K562 (cell line): ENCODE results near the gene LMLN. TPM values are rescaled to one million over a fixed set of nuclear protein-coding genes. Genes with fewer than 3 reads are reported as not detected.

Experiments used
- ATAC-seq: fragments of 200-7000 bp; cut with Tn5 transposase; 3 replicates; pipeline ENCODE4 v1.9.1; 2020; ENCODE audit warnings: moderate library complexity
- BruUV-seq: library from RNA; stranded (reverse); fragments of 400-500 nt; replicated peaks from 2 replicates; lab custom pipeline; 2021; lab: Mats Ljungman, UMichigan
- CTCF ChIA-PET: fragments of 300-600 bp; formaldehyde crosslinking; extraction: SDS; loops from one replicate; lab custom pipeline; 2021; ENCODE audit warnings: low intra/inter-chr PET ratio; lab: Yijun Ruan, JAX
- POLR2A ChIA-PET: fragments of 300-600, 350-650 bp; sonication (Branson Sonifier 250); formaldehyde crosslinking; extraction: SDS; loops from one replicate; lab custom pipeline; 2021; ENCODE audit warnings: antibody characterized with exemption, inconsistent platforms; lab: Yijun Ruan, JAX
- DNase-seq, 4 experiments: peaks; one replicate each; pipeline versions ENCODE4 v3.0.0 to v3.0.0-alpha.2; 2011 to 2018; ENCODE audit warnings: low spot score in 3 of 4, mixed read lengths in 3 of 4; ENCODE audit errors: extremely low read depth in 1 of 4
- FAIRE-seq: peaks from 2 replicates; lab custom pipeline; 2011; peaks lifted over from hg19 to GRCh38; lab: Jason Lieb, UNC
- H2AFZ ChIP-seq: 2 replicates; pipeline ENCODE4 v1.6.0; 2011; ENCODE audit warnings: low read depth, low read length, control low read depth, inconsistent platforms
- H3K27ac ChIP-seq: fragments of 200-600 bp; 3 replicates; pipeline ENCODE4 v1.8.0; 2011; ENCODE audit warnings: low read depth, mild to moderate bottlenecking, control low read depth, inconsistent platforms, low read length, moderate library complexity, mixed read lengths; ENCODE audit errors: extremely low read depth
- H3K27me3 ChIP-seq, 2 experiments: fragments of 300-600 bp in 1 of 2; 2 replicates in 1 of 2; 3 replicates in 1 of 2; pipeline versions ENCODE4 v1.6.0 to v1.8.0; 2011; ENCODE audit warnings: inconsistent platforms in 2 of 2, low read length in 2 of 2, mild to moderate bottlenecking in 1 of 2, mixed read lengths in 1 of 2, moderate library complexity in 1 of 2; ENCODE audit not compliant: control insufficient read depth in 2 of 2, insufficient read depth in 2 of 2
- H3K36me3 ChIP-seq: fragments of 300-600 bp; 3 replicates; pipeline ENCODE4 v1.8.0; 2011; ENCODE audit warnings: mild to moderate bottlenecking, low read length, inconsistent platforms; ENCODE audit not compliant: control insufficient read depth, insufficient read depth
- H3K4me1 ChIP-seq, 2 experiments: fragments of 200-600 bp in 1 of 2; replicated peaks in 1 of 2; 2 replicates in 1 of 2; 3 replicates in 1 of 2; pipeline versions ENCODE4 v1.5.1 to v1.8.0; 2011; ENCODE audit warnings: inconsistent platforms in 2 of 2, low read length in 2 of 2, mild to moderate bottlenecking in 1 of 2, mixed read lengths in 1 of 2, moderate library complexity in 1 of 2; ENCODE audit not compliant: control insufficient read depth in 2 of 2, insufficient read depth in 2 of 2
- H3K4me2 ChIP-seq: 2 replicates; pipeline ENCODE4 v1.6.1; 2011; ENCODE audit warnings: low read length, control low read depth, inconsistent platforms, mixed read lengths; ENCODE audit not compliant: insufficient read depth
- H3K4me3 ChIP-seq: fragments of 200-600 bp; sonication (generic), shearing (Covaris generic); 2 replicates; pipeline ENCODE4 v1.5.1; 2016; ENCODE audit warnings: control low read depth, inconsistent platforms
- H3K79me2 ChIP-seq: fragments of 200-600 bp; 3 replicates; pipeline ENCODE4 v1.8.0; 2011; ENCODE audit warnings: low read length, inconsistent platforms; ENCODE audit not compliant: control insufficient read depth, insufficient read depth
- H3K9ac ChIP-seq, 2 experiments: 2 replicates each; pipeline versions ENCODE4 v1.6.0 to v1.6.1; 2011; ENCODE audit warnings: low read depth in 2 of 2, low read length in 2 of 2, control low read depth in 1 of 2, inconsistent platforms in 1 of 2, mild to moderate bottlenecking in 1 of 2, mixed read lengths in 1 of 2; ENCODE audit not compliant: insufficient read depth in 1 of 2
- H3K9me1 ChIP-seq: one replicate; pipeline ENCODE4 v1.6.0; 2011; ENCODE audit warnings: inconsistent platforms, mild to moderate bottlenecking, low read length, moderate library complexity; ENCODE audit not compliant: control insufficient read depth, insufficient read depth
- H3K9me3 ChIP-seq: replicated peaks from 2 replicates; pipeline ENCODE4 v1.5.1; 2011; ENCODE audit warnings: low read depth, low read length, inconsistent platforms; ENCODE audit not compliant: control insufficient read depth, insufficient read depth
- H4K20me1 ChIP-seq: replicated peaks from 2 replicates; pipeline ENCODE4 v1.6.1; 2011; ENCODE audit warnings: low read length, inconsistent platforms, mixed read lengths; ENCODE audit not compliant: control insufficient read depth, insufficient read depth
- CTBP1 ChIP-seq: fragments of 450-650 bp; IDR thresholded peaks from 2 replicates; pipeline ENCODE4 v1.6.1; 2016; ENCODE audit warnings: borderline replicate concordance
- ELK1 ChIP-seq: sonication (generic); formaldehyde crosslinking; IDR thresholded peaks from 2 replicates; pipeline ENCODE4 v1.8.1; 2022; ENCODE audit warnings: missing genetic modification reagents
- KDM1A ChIP-seq, 2 experiments: fragments of 450-650 bp; IDR thresholded peaks; 2 replicates each; pipeline ENCODE4 v1.6.1; 2016; ENCODE audit warnings: mild to moderate bottlenecking in 2 of 2
- KDM5B ChIP-seq: fragments of 200-600 bp; sonication (generic); IDR thresholded peaks from 2 replicates; pipeline ENCODE4 v1.6.1; 2012; ENCODE audit warnings: low read depth, mild to moderate bottlenecking, moderate library complexity, low read length, control low read depth, inconsistent platforms; ENCODE audit not compliant: insufficient replicate concordance
- MLLT1 ChIP-seq, 2 experiments: fragments of 450-650 bp; IDR thresholded peaks; 2 replicates each; pipeline ENCODE4 v1.6.1; 2016
- MLX ChIP-seq, 2 experiments: fragments of 450-650 bp in 1 of 2; sonication (generic) in 1 of 2; formaldehyde crosslinking; conservative IDR thresholded peaks; 2 replicates each; pipeline versions ENCODE4 v1.4.0 to v1.8.1; 2020 to 2022; ENCODE audit warnings: mild to moderate bottlenecking in 1 of 2, missing genetic modification reagents in 1 of 2
- SRSF9 ChIP-seq: fragments of 200-400 bp; formaldehyde crosslinking; IDR thresholded peaks from 2 replicates; pipeline ENCODE4 v1.6.1; 2017; ENCODE audit warnings: low read depth, low read length, borderline replicate concordance
- TCF3 ChIP-seq: sonication (generic); formaldehyde crosslinking; IDR thresholded peaks from 2 replicates; pipeline ENCODE4 v1.4.0; 2020; ENCODE audit warnings: mild to moderate bottlenecking, missing genetic modification reagents
- ZNF512 ChIP-seq: IDR thresholded peaks from 2 replicates; pipeline ENCODE4 v1.6.1; 2016; ENCODE audit warnings: missing genetic modification characterization, missing compliant biosample characterization
- ZNF778 ChIP-seq: fragments of 450-650 bp; formaldehyde crosslinking; IDR thresholded peaks from 2 replicates; pipeline ENCODE4 v1.4.0; 2020; ENCODE audit warnings: mild to moderate bottlenecking, moderate library complexity
- WGBS: fragments of 100-300 bp; shearing (Covaris generic); methylation state at CpG from one replicate; pipeline ENCODE4 v1.1.6; 2016; ENCODE audit warnings: low coverage, mixed read lengths; ENCODE audit not compliant: insufficient coverage; ENCODE audit errors: missing lambda C conversion rate; 5-methylcytosine and 5-hydroxymethylcytosine counted together
- in situ Hi-C: fragments of 300-500 bp; cut with MboI; formaldehyde crosslinking; loops from 4 replicates; pipeline ENCODE4 v1.15.0; 2018; ENCODE audit warnings: inconsistent platforms, mixed read lengths
- intact Hi-C: fragments of 100-400 bp; cut with micrococcal nuclease; formaldehyde crosslinking; loops from 2 replicates; pipeline ENCODE4 v1.14.2; 2022
- polyA plus RNA-seq, 8 experiments: library from polyadenylated mRNA; depleted of rRNA in 4 of 8; stranded (reverse) in 5 of 8; unstranded in 3 of 8; fragments of >200 nt; fragmentation: Nextera tagmentation in 2 of 8; fragmentation: Illumina TruSeq in 1 of 8; extraction: Ambion mirVana in 2 of 8; extraction: Trizol in 1 of 8; gene quantifications; 2 replicates each; pipeline versions ENCODE4 v1.2.1 to v1.2.3, GENCODE V29; 2011 to 2014; ENCODE audit warnings: inconsistent platforms in 1 of 8, missing spikeins in 1 of 8
- total RNA-seq, 7 experiments: library from RNA; depleted of rRNA in 6 of 7; stranded (reverse); fragments of >200 nt in 6 of 7; fragmentation: Illumina TruSeq in 2 of 7; extraction: Trizol in 2 of 7; gene quantifications; 2 replicates each; pipeline versions ENCODE4 v1.2.1 to v1.2.3, GENCODE V29; 2011 to 2021; ENCODE audit warnings: low replicate concordance in 1 of 7

Gene LMLN
- total and polyA plus RNA-seq, 9 of the 15 experiments (the other 6 are each of a cell fraction or from before 2014, with no cell fraction given), result 2.2 to 15.9 (median 6.9) TPM

GRCh38 chr3:197951392-197951990 is 8.5 kb upstream of the LMLN start (continued):
- TF ChIP-seq ELK1 (no peak), SRSF9 (no peak), MLX (CRISPR knock-in tag; conservative IDR thresholded peaks at IDR 0.05) (no peak), ZNF778 (CRISPR knock-in tag) (no peak)

GRCh38 chr3:197952440-197952839 is 7.6 kb upstream of the LMLN start:
- H3K4me1 ChIP-seq, result peaks cover 21 to 30% of the 10 kb centered on the region in 2 experiments; a peak in 4 of 5 replicates
- H3K79me2 ChIP-seq, result peaks cover 54% of the 10 kb centered on the region
- H3K36me3 ChIP-seq, result peaks cover 66% of the 10 kb centered on the region
- ChIA-PET POLR2A (interaction anchor here (0.9 to 1.7 kb wide), 3 partner anchors 14 to 40 kb away, joined by 3 to 4 read pairs (median 3); no protein-coding TSS in a partner anchor), CTCF (no interaction called here)
- H3K4me2 ChIP-seq, result peak overlapping the region; percentile 98; the same call in 1 of the 2 replicates
- no peak for ATAC-seq
- H4K20me1 ChIP-seq, result peaks cover 17% of the 10 kb centered on the region; the same call in 1 of the 2 replicates
- DNase-seq, result no peak
- H3K4me3 ChIP-seq, result peak overlapping the region; percentile 86
- no peaks in the 10 kb centered on the region for H3K9me1 ChIP-seq
- no peak overlapping the region for H2AFZ ChIP-seq
- peak overlapping the region; percentile 56; the same call in 1 of the 3 replicates for H3K27ac ChIP-seq
- intact Hi-C loops (loop anchor here (10.0 kb wide), 1 partner anchor 218 kb away; the partner anchor contains the start of gene RUBCN), in situ Hi-C loops (no loop called here)
- FAIRE-seq, result no peak
- H3K9me3 ChIP-seq, result no peaks in the 10 kb centered on the region
- TF ChIP-seq ZNF512 (tag) (no peak), MLLT1 (IDR thresholded peaks at IDR 0.05) (peak in 1 of 2 experiments; percentile 25; a peak in 1 of 4 replicates), KDM5B (no peak), CTBP1 (no peak), TCF3 (CRISPR knock-in tag) (0 out of 2 replicates have a peak, but pooled peaks have one; percentile 2), KDM1A (IDR thresholded peaks at IDR 0.05) (peak; percentile 33 to 69; a peak in 3 of 4 replicates)
- BruUV-seq, result no TSS peak
- peak overlapping the region; percentile 75 to 99; a peak in 2 of 4 replicates for H3K9ac ChIP-seq
- 11% methylated on average over 9 of the region's 9 CpGs for WGBS
- no peaks in the 10 kb centered on the region for H3K27me3 ChIP-seq
